Colonic mucosa (tissue), 4 donors: ENCODE measurements around the gene SPRR2D. TPM values are rescaled to one million over a fixed set of nuclear protein-coding genes. Genes with fewer than 3 reads are reported as not detected.

Experiments used
- DNase-seq: peaks from one replicate; pipeline ENCODE4 v3.0.0-alpha.2; 2020
- H3K27ac ChIP-seq: fragments of 200-600 bp; one replicate; pipeline ENCODE4 v1.8.0; 2021
- H3K27me3 ChIP-seq: fragments of 200-600 bp; one replicate; pipeline ENCODE4 v1.8.0; 2021
- H3K36me3 ChIP-seq: fragments of 200-600 bp; one replicate; pipeline ENCODE4 v1.8.0; 2021
- H3K4me1 ChIP-seq: fragments of 200-600 bp; one replicate; pipeline ENCODE4 v1.8.0; 2021; ENCODE audit warnings: mild to moderate bottlenecking
- H3K4me3 ChIP-seq: fragments of 200-600 bp; one replicate; pipeline ENCODE4 v1.8.0; 2021
- H3K9ac ChIP-seq, 2 donors: one replicate each; pipeline ENCODE4 v1.7.0; 2013; ENCODE audit warnings: control low read depth in 2 of 2, low read depth in 2 of 2, low read length in 2 of 2
- H3K9me3 ChIP-seq: fragments of 200-600 bp; one replicate; pipeline ENCODE4 v1.8.0; 2021
- intact Hi-C: fragments of 100-400 bp; cut with DNase I; formaldehyde crosslinking; loops from one replicate; pipeline ENCODE4 v1.14.1; 2022
- total RNA-seq, 2 donors: library from RNA; stranded (reverse); fragmentation: NEBNext Ultra II Directional in 1 of 2; extraction: Animal tissue kit (Norgen Biotek cat#: 25700) in 1 of 2; gene quantifications; one replicate each; pipeline ENCODE4 v1.2.1, GENCODE V29; 2021
- TF ChIP-seq, protein P1 (sequence below): fragments of 200-600 bp; IDR thresholded peaks from one replicate; pipeline ENCODE4 v1.8.0; 2022; ENCODE audit warnings: antibody characterized with exemption, mild to moderate bottlenecking
- donor health status: healthy.
- donor health status: DM: no; HTN: no; CAD: no.
- donor health status: DM: no; HTN: no; CAD: no.

SPRR2D gene
- total RNA-seq, 2 donors from 2014 or later, result not detected

DNA sequence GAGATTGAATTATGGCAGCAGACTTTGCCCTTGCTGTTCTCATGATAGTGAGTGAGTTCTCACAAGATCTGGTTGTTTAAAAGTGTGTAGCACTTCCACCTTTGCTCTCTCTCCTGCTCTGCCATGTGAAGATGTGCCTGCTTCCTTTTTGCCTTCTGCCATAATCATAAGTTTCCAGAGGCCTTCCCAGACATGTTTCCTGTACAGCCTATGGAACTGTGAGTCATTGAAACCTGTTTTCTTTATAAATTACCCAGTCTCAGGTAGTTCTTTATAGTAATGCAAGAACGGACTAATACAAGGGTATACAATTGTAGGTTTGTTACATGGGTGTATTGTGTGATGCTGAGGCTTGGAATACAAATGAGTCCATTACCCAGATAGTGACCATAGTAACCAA, 5.7 kb downstream of the SPRR2D start:
- Histone ChIP-seq H3K9ac (no peak overlapping the region), H3K27me3 (no peaks in the 10 kb centered on the region), H3K27ac (no peak overlapping the region), H3K4me3 (no peak overlapping the region), H3K36me3 (no peaks in the 10 kb centered on the region), H3K4me1 (no peaks in the 10 kb centered on the region), H3K9me3 (no peaks in the 10 kb centered on the region)
- TF ChIP-seq, protein P1, sequence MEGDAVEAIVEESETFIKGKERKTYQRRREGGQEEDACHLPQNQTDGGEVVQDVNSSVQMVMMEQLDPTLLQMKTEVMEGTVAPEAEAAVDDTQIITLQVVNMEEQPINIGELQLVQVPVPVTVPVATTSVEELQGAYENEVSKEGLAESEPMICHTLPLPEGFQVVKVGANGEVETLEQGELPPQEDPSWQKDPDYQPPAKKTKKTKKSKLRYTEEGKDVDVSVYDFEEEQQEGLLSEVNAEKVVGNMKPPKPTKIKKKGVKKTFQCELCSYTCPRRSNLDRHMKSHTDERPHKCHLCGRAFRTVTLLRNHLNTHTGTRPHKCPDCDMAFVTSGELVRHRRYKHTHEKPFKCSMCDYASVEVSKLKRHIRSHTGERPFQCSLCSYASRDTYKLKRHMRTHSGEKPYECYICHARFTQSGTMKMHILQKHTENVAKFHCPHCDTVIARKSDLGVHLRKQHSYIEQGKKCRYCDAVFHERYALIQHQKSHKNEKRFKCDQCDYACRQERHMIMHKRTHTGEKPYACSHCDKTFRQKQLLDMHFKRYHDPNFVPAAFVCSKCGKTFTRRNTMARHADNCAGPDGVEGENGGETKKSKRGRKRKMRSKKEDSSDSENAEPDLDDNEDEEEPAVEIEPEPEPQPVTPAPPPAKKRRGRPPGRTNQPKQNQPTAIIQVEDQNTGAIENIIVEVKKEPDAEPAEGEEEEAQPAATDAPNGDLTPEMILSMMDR, result no peak
- intact Hi-C loops, result no loop called here
- no peak for DNase-seq

- Histone ChIP-seq H3K4me1 (no peaks in the 10 kb centered on the region), H3K9me3 (no peaks in the 10 kb centered on the region), H3K36me3 (no peaks in the 10 kb centered on the region), H3K4me3 (no peak overlapping the region), H3K27ac (no peak overlapping the region), H3K27me3 (no peaks in the 10 kb centered on the region), H3K9ac (no peak overlapping the region)
- intact Hi-C loops, result no loop called here
- TF ChIP-seq, protein P1, result no peak
- no peak for DNase-seq
Observed at GRCh38 chr1:153032677-153033308, 8.1 kb downstream of the SPRR2D start.

DNA sequence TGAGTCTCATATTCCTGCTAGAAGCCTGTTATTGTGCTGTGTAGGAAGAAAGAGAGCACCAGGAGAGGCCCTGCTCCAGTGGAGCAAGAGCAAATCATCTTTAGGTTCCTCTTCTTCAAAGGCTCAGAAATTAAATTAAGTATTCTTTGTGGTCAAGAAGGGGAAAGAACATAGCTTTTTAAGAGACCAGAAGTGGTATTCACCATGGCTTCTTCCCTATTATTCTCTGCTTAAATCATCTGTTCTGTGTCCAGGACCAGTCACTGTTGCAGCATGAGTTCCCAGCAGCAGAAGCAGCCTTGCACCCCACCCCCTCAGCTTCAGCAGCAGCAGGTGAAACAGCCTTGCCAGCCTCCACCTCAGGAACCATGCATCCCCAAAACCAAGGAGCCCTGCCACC, 8.8 kb downstream of the SPRR2D start:
- Histone ChIP-seq H3K27me3 (no peaks in the 10 kb centered on the region), H3K4me3 (no peak overlapping the region), H3K4me1 (no peaks in the 10 kb centered on the region), H3K36me3 (no peaks in the 10 kb centered on the region), H3K9me3 (no peaks in the 10 kb centered on the region), H3K27ac (no peak overlapping the region), H3K9ac (no peak overlapping the region)
- intact Hi-C loops, result no loop called here
- DNase-seq, result no peak
- TF ChIP-seq, protein P1, result no peak

DNA sequence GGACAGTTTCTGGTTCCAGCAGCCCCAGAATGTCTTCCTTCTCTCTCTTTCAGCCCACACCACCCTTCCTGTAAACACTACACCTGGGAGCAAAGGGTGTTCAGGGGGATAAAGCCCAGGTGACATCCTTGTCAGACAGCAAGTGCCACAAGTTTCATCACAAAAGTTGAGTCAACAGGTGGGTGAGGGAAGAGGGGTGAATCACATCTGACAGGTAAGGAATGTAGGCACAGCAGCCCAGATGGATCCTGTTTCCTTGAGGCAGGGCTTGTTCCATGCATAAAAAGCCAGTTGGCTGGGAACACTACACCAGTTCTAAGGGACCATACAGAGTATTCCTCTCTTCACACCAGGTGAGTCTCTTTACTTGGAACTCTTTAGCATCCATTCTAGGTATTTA, 10.0 kb downstream of the SPRR2D start, which contains the start of gene SPRR1B:
Gene SPRR1B (plus strand): TSS at position 309 of the 400 bp plus-strand sequence. CDS start 1,143 bp downstream, outside the sequence.
- intact Hi-C loops, result no loop called here
- TF ChIP-seq, protein P1, result no peak

DNA sequence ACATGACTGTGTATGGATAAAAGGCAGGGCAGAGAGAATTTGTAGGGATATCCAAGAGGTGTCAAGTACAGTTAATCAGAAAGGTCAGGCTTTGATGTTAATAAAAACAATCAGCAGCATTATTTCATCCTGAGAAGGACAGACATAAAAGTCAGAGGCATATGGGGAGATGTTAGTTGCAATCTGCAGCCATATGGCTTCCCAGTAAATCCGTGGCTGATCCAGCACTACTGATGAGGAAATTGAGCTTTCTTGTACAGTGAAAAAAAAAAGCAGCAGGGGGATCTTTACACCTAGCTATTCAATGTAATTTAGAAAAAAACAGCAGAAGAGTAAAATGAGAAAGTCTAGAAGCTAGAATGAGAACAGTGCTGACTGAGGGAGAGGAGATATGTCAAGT, 12.2 kb downstream of the SPRR2D start:
- H3K36me3 ChIP-seq, result no peaks in the 10 kb centered on the region
- no peak overlapping the region for H3K4me3 ChIP-seq
- no peak overlapping the region for H3K27ac ChIP-seq
- no peaks in the 10 kb centered on the region for H3K9me3 ChIP-seq
- H3K9ac ChIP-seq, result no peak overlapping the region
- H3K4me1 ChIP-seq, result no peaks in the 10 kb centered on the region
- no peaks in the 10 kb centered on the region for H3K27me3 ChIP-seq
- intact Hi-C loops, result no loop called here
- TF ChIP-seq, protein P1, result no peak
- no peak for DNase-seq

More for the DNA sequence above, 10.0 kb downstream of the SPRR2D start, which contains the start of gene SPRR1B:
- DNase-seq, result no peak
- Histone ChIP-seq H3K27ac (no peak within 1 kb of the TSS), H3K27me3 (no peaks in the 10 kb centered on the region), H3K36me3 (no peaks in the 10 kb centered on the region), H3K4me1 (no peaks in the 10 kb centered on the region), H3K9ac (no peak within 1 kb of the TSS), H3K9me3 (no peaks in the 10 kb centered on the region), H3K4me3 (no peak within 1 kb of the TSS)
